ENCODE results near the gene HSPA4L. TPM values are rescaled to one million over a fixed set of nuclear protein-coding genes. Genes with fewer than 3 reads are reported as not detected.

HSPA4L gene
- 14.0 and 19.0 TPM in 2 replicates for total RNA-seq (2014; rRNA removed; shearing (Covaris generic))

DNA sequence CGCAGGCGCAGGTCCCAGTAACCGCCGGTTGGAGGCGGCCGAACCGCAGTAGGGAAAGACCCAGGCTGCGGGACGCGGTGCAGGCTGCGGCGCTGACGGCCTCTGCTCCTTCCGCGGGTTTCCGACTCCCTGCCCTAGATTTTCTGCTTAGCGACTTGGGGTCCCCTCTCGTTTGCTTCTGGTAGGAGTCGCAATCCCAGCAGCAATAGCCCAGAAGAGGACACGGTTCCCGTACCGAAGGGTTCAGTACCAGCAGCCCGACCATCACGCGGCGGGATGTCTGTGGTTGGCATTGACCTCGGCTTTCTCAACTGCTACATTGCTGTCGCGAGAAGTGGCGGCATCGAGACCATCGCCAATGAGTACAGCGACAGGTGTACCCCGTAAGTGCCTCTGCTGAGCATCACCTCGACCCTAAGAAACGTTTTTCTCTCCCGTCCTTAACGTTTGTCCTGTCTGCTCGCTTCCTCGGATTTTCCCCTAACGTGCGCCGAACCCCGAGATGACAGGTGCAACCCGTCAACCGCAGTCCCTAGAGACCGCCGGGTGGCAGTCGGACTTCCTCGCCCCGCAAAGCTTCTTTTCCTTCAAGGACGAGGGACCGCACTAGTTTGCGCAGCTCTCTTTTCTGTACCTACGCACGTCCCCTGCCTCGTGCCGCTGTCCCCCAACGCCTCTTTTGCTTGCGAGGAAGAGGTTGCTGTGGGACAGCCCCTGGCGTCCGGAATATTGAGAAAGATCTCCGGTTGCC, at the start of gene HSPA4L:
Gene HSPA4L (plus strand): TSS at position 48 of the 751 bp plus-strand sequence. CDS start 229 bp downstream, at position 277.
- DNase-seq (ENCODE audit: low spot score): peak; percentile 79
- in situ Hi-C loops (cut with HindIII; ENCODE audit: low sequenced_read_pairs): no loop called here

GRCh38 chr4:127732623-127733328, 49.3 kb upstream of the HSPA4L start:
- in situ Hi-C loops (cut with HindIII; ENCODE audit: low sequenced_read_pairs): no loop called here
- DNase-seq (ENCODE audit: low spot score): peak; percentile 45

GRCh38 chr4:127734976-127735375, 47.1 kb upstream of the HSPA4L start:
- DNase-seq (ENCODE audit: low spot score): no peak
- in situ Hi-C loops (cut with HindIII; ENCODE audit: low sequenced_read_pairs): no loop called here

- in situ Hi-C loops (cut with HindIII; ENCODE audit: low sequenced_read_pairs): no loop called here
- DNase-seq (ENCODE audit: low spot score): no peak
These were observed 44.8 kb upstream of the HSPA4L start for GRCh38 chr4:127737295-127737694.

GRCh38 chr4:127741247-127741646, 40.9 kb upstream of the HSPA4L start:
- in situ Hi-C loops (cut with HindIII; ENCODE audit: low sequenced_read_pairs): no loop called here
- DNase-seq (ENCODE audit: low spot score): no peak

GRCh38 chr4:127747883-127748282, 34.2 kb upstream of the HSPA4L start:
- no peak for DNase-seq (ENCODE audit: low spot score)
- in situ Hi-C loops (cut with HindIII; ENCODE audit: low sequenced_read_pairs): no loop called here

DNA sequence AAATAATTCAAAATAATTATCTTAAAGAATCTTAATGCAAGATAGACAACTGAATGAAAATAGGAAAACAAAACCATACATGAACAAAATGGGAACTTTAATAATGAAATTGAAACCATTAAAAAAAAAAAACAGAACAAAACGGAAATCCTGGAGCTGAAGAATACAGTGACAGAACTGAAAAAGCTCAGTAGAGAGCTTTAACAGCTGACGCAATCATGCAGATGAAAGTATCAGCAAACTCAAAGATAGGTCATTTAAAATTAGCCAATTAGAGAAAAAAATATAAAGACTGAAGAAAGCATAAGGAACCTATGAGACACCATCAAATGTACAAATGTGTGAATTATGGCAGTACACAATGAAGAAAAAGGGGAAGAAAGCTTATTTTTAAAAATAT, 33.2 kb upstream of the HSPA4L start:
- no peak for DNase-seq (ENCODE audit: low spot score)
- in situ Hi-C loops (cut with HindIII; ENCODE audit: low sequenced_read_pairs): no loop called here

DNA sequence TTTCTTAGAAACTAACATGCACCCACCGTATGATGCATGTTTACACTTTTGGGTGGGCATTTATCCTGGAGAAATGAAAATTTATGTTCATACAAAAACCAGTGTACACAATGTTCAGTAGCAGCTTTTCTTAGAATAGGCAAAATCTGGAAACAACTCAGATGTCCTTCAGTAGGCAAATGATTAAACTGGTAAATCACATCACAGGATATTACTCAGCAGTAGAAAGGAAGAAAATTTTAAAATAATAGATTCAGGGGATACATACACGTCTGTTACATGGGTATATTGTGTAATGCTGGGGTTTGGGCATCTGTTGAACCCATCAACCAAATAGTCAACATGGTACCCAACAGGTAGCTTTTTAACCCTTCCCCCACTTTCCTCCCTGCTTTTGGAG, 25.2 kb upstream of the HSPA4L start:
- no peak for DNase-seq (ENCODE audit: low spot score)
- in situ Hi-C loops (cut with HindIII; ENCODE audit: low sequenced_read_pairs): no loop called here

- in situ Hi-C loops (cut with HindIII; ENCODE audit: low sequenced_read_pairs): no loop called here
- no peak for DNase-seq (ENCODE audit: low spot score)
These were observed 22.8 kb upstream of the HSPA4L start for GRCh38 chr4:127759228-127759820.

DNA sequence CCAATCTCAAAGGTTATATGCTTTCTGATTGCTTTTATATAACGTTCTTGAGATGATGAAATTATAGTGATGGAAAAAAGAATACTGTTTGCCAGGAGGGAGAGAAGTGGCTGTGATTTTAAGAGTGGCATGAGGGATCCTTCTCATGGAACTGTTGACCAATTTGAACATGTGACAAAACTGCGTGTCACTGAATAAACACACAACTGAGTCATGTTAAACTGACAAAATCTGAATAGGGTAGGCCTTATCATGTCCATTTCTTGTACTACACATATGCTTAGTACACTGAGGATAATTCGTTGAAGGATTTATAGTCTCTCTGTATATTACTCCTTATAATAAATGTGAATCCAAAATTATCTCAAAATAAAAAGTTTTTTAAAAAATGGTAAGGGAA, 22.2 kb upstream of the HSPA4L start:
- no peak for DNase-seq (ENCODE audit: low spot score)
- in situ Hi-C loops (cut with HindIII; ENCODE audit: low sequenced_read_pairs): no loop called here

DNA sequence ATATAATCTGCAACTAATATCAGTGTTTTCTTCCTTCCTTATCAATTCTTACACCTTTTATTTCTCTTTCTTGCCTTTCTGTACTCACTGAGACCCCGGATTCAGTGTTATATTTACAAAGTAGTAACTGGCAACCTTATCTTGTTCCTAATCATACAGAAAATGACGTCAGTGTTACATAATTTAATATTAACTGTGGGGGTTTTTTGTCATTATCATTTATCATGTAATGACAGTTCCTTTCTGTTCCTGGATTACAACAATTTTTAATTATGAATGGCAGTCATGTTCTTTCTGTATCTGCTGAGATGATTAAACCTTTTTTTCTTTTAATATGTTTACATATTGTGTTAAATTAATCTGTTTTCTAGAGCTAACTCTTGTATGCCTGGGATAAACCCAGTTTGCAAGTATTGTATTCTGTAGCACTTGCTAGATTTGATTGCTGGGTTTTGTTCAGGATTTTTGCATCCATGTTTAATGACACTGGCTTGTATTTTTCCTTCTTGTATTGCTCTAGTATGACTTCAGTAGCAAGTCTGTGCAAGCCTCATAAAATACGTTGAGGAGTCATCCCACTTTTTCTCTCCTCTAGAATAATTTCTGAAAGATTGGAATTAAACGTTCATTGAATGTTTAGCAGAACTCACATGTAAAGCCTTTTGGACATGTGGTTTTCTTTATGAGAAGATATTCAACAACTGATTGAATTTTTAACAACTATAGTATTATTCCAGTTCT, 10.4 kb upstream of the HSPA4L start:
- in situ Hi-C loops (cut with HindIII; ENCODE audit: low sequenced_read_pairs): no loop called here
- DNase-seq (ENCODE audit: low spot score): no peak

DNA sequence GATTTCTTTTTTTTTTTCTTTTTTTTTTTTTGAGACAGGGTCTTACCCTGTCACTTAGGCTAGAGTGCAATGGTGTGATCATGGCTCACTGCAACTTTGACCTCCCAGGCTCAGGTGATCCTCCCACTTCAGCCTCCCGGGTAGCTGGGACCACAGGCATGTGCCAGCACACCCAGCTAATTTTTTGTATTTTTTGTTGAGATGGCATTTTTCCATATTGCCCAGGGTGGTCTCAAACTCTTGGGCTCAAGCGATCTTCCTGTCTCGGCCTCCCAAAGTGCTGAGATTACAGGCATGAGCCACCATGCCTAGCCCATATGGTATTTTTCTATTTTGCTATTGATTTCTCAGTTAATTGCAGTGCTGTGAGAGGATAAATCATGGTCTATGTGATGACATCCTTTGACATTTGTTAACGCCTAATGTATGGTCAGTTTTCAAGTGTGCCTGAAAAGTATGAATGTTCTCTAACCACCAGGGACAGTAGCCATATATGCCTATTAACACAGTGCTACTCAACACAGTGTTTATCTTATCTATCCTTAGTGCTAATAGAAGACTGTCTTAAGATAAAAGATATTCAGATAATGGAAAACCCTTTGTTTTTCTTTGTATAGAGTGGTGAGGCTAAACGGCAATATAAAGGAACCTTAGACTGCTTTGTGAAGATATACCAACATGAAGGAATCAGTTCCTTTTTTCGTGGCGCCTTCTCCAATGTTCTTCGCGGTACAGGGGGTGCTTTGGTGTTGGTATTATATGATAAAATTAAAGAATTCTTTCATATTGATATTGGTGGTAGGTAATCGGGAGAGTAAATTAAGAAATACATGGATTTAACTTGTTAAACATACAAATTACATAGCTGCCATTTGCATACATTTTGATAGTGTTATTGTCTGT, 9.1 kb upstream of the HSPA4L start:
- DNase-seq (ENCODE audit: low spot score): no peak
- in situ Hi-C loops (cut with HindIII; ENCODE audit: low sequenced_read_pairs): no loop called here

DNA sequence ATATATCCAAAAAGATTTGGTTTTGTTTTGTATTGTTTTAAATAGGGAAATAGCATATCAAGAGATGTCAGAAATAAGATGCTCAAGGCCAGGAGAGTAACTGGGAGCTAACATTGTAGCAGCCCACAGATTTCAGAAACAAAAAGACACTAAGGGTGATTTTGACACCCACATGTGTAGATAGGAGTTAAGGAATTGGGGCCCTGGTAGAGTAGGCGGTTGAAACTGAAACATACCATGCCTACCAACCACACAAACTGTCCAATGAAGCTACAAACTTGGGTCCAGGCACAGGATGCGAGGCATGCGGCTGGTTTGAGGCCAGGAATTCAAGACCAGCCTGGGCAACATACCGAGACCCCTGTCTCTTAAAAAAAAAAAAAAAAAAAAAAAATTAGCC, 6.3 kb upstream of the HSPA4L start:
- in situ Hi-C loops (cut with HindIII; ENCODE audit: low sequenced_read_pairs): no loop called here
- no peak for DNase-seq (ENCODE audit: low spot score)

- in situ Hi-C loops (cut with HindIII; ENCODE audit: low sequenced_read_pairs): no loop called here
These were observed 5.5 kb upstream of the HSPA4L start for GRCh38 chr4:127776620-127777019.

GRCh38 chr4:127777487-127777886, 4.6 kb upstream of the HSPA4L start:
- in situ Hi-C loops (cut with HindIII; ENCODE audit: low sequenced_read_pairs): no loop called here
- no peak for DNase-seq (ENCODE audit: low spot score)

More at GRCh38 chr4:127776620-127777019, 5.5 kb upstream of the HSPA4L start:
- no peak for DNase-seq (ENCODE audit: low spot score)

GRCh38 chr4:127778102-127778501, 4.0 kb upstream of the HSPA4L start:
- DNase-seq (ENCODE audit: low spot score): no peak
- in situ Hi-C loops (cut with HindIII; ENCODE audit: low sequenced_read_pairs): no loop called here

DNA sequence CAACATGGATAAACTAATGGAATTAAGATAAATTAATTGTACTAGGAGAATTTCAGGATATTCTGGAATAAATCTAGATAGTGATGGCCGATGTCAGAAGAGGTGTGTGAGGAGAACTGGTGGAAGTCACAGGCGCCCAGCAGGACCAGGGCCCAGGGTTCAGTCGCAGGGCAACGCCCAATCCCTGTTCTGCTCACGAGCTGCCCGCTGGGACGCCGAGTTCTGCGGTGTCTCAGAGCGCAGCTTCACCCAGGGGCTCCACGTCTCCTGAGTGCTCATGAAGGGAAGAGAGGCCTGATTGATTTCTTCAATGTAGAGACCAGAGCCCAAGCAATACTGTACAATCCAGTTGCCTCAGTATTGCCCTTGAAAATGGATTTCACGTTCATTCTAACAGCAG, 1.5 kb upstream of the HSPA4L start:
- in situ Hi-C loops (cut with HindIII; ENCODE audit: low sequenced_read_pairs): no loop called here
- DNase-seq (ENCODE audit: low spot score): no peak

GRCh38 chr4:127781300-127782024, 660 bp upstream of the HSPA4L start:
- peak; percentile 46 for DNase-seq (ENCODE audit: low spot score)
- in situ Hi-C loops (cut with HindIII; ENCODE audit: low sequenced_read_pairs): no loop called here
